ENCODE results near the gene TMEM235. TPM values are rescaled to one million over a fixed set of nuclear protein-coding genes. Genes with fewer than 3 reads are reported as not detected.
A peak's percentile ranks its signal among the peaks of the same experiment; 100 is the strongest.

Gene TMEM235
- total RNA-seq, 1 donor = not detected

DNA sequence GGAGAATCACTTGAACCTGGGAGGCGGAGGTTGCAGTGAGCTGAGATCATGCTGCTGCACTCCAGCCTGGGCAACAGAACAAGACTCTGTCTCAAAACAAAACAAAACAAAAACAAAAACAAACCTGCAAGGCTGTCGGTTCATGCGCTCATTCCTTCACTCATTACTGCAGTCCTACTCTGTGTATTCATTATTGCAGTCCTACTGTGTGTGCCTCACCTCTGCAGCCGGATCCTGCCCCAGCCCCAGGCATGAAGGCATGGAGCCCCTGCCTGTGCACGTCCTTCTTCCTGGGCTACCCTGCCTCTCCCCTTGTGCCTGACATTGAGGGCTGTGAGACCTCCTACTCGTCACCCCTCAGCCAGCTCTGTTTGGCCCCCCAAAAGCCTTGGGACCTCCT, 57.6 kb downstream of the TMEM235 start:
- Histone ChIP-seq H3K4me1 (ENCODE audit: insufficient read depth, low read length) (no peaks in the 10 kb centered on the region), H3K36me3 (ENCODE audit: insufficient read depth, low read length) (no peaks in the 10 kb centered on the region), H3K4me3 (ENCODE audit: insufficient read depth, low read length) (no peak overlapping the region), H2AFZ (ENCODE audit: low read length) (no peak overlapping the region), H4K20me1 (ENCODE audit: insufficient read depth, low read length) (no peaks in the 10 kb centered on the region), H3K79me2 (ENCODE audit: insufficient read depth, low read length) (no peaks in the 10 kb centered on the region), H3K27ac (ENCODE audit: low read depth, low read length) (no peak overlapping the region), H3K27me3 (ENCODE audit: insufficient read depth, low read length) (no peaks in the 10 kb centered on the region), H3K4me2 (ENCODE audit: insufficient read depth, low read length) (no peak overlapping the region), H3K9me3 (ENCODE audit: low read depth, low read length) (no peaks in the 10 kb centered on the region)
- TF ChIP-seq, protein P1, sequence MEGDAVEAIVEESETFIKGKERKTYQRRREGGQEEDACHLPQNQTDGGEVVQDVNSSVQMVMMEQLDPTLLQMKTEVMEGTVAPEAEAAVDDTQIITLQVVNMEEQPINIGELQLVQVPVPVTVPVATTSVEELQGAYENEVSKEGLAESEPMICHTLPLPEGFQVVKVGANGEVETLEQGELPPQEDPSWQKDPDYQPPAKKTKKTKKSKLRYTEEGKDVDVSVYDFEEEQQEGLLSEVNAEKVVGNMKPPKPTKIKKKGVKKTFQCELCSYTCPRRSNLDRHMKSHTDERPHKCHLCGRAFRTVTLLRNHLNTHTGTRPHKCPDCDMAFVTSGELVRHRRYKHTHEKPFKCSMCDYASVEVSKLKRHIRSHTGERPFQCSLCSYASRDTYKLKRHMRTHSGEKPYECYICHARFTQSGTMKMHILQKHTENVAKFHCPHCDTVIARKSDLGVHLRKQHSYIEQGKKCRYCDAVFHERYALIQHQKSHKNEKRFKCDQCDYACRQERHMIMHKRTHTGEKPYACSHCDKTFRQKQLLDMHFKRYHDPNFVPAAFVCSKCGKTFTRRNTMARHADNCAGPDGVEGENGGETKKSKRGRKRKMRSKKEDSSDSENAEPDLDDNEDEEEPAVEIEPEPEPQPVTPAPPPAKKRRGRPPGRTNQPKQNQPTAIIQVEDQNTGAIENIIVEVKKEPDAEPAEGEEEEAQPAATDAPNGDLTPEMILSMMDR (IDR thresholded peaks at IDR 0.05; ENCODE audit: extremely low read depth, low read depth, low read length) = no peak
- peak; percentile 41 for DNase-seq (ENCODE audit: insufficient read length, low spot score, missing footprints)

DNA sequence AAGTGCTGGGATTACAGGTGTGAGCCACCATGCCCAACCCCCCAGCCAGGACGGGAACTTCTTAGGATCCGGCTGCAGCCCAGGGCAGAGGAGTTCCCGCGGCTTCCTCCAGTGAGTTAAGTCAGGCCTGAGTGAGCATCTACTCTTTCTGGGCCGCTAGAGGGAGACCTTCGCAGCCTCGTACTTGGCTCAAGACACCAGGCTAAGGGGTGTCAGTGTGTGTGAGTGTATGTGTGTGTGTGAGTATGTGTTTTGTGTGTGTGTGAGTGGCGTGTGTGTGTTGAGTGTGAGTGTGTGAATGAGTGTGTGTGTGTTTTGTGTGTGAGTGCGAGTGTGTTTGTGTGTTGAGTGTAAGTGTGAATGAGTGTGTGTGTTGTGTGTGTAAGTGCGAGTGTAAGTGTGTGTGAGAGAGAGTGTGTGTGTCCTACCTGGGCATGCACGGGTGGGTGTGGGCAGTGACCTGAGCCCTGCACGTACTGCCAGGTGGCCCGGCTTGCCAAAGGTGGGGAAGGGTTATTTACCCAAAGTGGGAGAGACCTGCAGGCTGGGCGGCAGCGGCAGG, 58.5 kb downstream of the TMEM235 start:
- Histone ChIP-seq H3K36me3 (ENCODE audit: insufficient read depth, low read length) (no peaks in the 10 kb centered on the region), H3K27me3 (ENCODE audit: insufficient read depth, low read length) (no peaks in the 10 kb centered on the region), H3K27ac (ENCODE audit: low read depth, low read length) (peak overlapping the region; percentile 45), H3K4me1 (ENCODE audit: insufficient read depth, low read length) (peaks cover 6% of the 10 kb centered on the region), H4K20me1 (ENCODE audit: insufficient read depth, low read length) (no peaks in the 10 kb centered on the region), H3K79me2 (ENCODE audit: insufficient read depth, low read length) (no peaks in the 10 kb centered on the region), H3K4me3 (ENCODE audit: insufficient read depth, low read length) (no peak overlapping the region), H2AFZ (ENCODE audit: low read length) (no peak overlapping the region), H3K9me3 (ENCODE audit: low read depth, low read length) (no peaks in the 10 kb centered on the region), H3K4me2 (ENCODE audit: insufficient read depth, low read length) (peak overlapping the region; percentile 16)
- TF ChIP-seq, protein P1 (IDR thresholded peaks at IDR 0.05; ENCODE audit: extremely low read depth, low read depth, low read length) = peak; percentile 83
- peak; percentile 96 for DNase-seq (ENCODE audit: insufficient read length, low spot score, missing footprints)

Small RNAs within 50 kb of the gene (small RNA-seq; reads per million reads assigned to genes)
- not detected for gene AC087645.1

Other genes starting within 250 kb of the TMEM235 start
- under 0.01 TPM in 1 of 2 replicates, not detected in the other for gene TMC6, start 102.9 kb upstream of the TMEM235 start, total RNA-seq
- gene TMC8, start 100.9 kb upstream of the TMEM235 start, total RNA-seq = not detected in 2 replicates
- not detected in 2 replicates for gene C17orf99, start 85.2 kb upstream of the TMEM235 start, total RNA-seq
- gene SYNGR2, start 63.0 kb upstream of the TMEM235 start, total RNA-seq = 1.5 and 3.3 TPM in 2 replicates
- gene TK1, start 44.6 kb upstream of the TMEM235 start, total RNA-seq = 17.7 and 23.9 TPM in 2 replicates
- gene AFMID, start 44.3 kb upstream of the TMEM235 start, total RNA-seq = 20.0 and 23.2 TPM in 2 replicates
- gene BIRC5, start 17.4 kb upstream of the TMEM235 start, total RNA-seq = 8.0 and 11.5 TPM in 2 replicates
- gene SOCS3, start 128.4 kb downstream of the TMEM235 start, total RNA-seq = 78.1 and 95.2 TPM in 2 replicates
- gene PGS1, start 147.0 kb downstream of the TMEM235 start, total RNA-seq = 34.4 and 39.5 TPM in 2 replicates